Esophagus squamous epithelium (tissue), 5 donors: Measurements from ENCODE around the gene UBTD1. TPM values are rescaled to one million over a fixed set of nuclear protein-coding genes. Genes with fewer than 3 reads are reported as not detected.

ENCODE experiments used
- DNase-seq: peaks from one replicate; lab custom pipeline; 2025; lab: John Stamatoyannopoulos, UW
- H3K27ac ChIP-seq, 4 donors: fragments of 200-600 bp; sonication (generic); one replicate each; pipeline ENCODE4 v1.5.1; 2016 to 2019; ENCODE audit warnings: mild to moderate bottlenecking in 1 of 4
- H3K27me3 ChIP-seq, 4 donors: fragments of 200-600 bp; sonication (generic); 1 replicate in 3 of 4; 2 replicates in 1 of 4; pipeline versions ENCODE4 v1.5.1 to v1.6.0; 2017 to 2021; ENCODE audit warnings: antibody characterized with exemption in 1 of 4
- H3K36me3 ChIP-seq, 3 donors: fragments of 200-600 bp; sonication (generic); one replicate each; pipeline ENCODE4 v1.5.1; 2016 to 2019
- H3K4me1 ChIP-seq, 3 donors: fragments of 200-600 bp; sonication (generic); one replicate each; pipeline ENCODE4 v1.5.1; 2017 to 2019
- H3K4me3 ChIP-seq, 4 donors: fragments of 200-600 bp; sonication (generic); 1 replicate in 3 of 4; 2 replicates in 1 of 4; pipeline ENCODE4 v1.5.1; 2016 to 2019; ENCODE audit warnings: mild to moderate bottlenecking in 2 of 4, moderate library complexity in 1 of 4
- H3K9me3 ChIP-seq, 3 donors: fragments of 200-600 bp; sonication (generic); one replicate each; pipeline ENCODE4 v1.5.1; 2016 to 2019
- POLR2A ChIP-seq, 4 donors: fragments of 450-650 bp; IDR thresholded peaks; one replicate each; pipeline ENCODE4 v1.6.1; 2017; ENCODE audit warnings: antibody characterized with exemption in 4 of 4, mild to moderate bottlenecking in 4 of 4, moderate library complexity in 3 of 4
- WGBS, 2 donors: methylation state at CpG; one replicate each; pipeline ENCODE4 v1.1.5; 2018; 5-methylcytosine and 5-hydroxymethylcytosine counted together
- intact Hi-C: fragments of 100-400 bp; cut with DNase I; formaldehyde crosslinking; loops from one replicate; pipeline ENCODE4 v1.15.0; 2022
- total RNA-seq, 4 donors: library from RNA; depleted of rRNA; stranded (reverse); fragments of >200 nt; gene quantifications; one replicate each; pipeline ENCODE4 v1.1.0, GENCODE V29; 2016
- TF ChIP-seq, protein P1 (sequence below), 6 experiments: fragments of 450-650 bp in 4 of 6; fragments of 200-600 bp in 2 of 6; sonication (generic) in 2 of 6; IDR thresholded peaks; one replicate each; pipeline ENCODE4 v1.5.1; 2016 to 2019; ENCODE audit warnings: antibody characterized with exemption in 6 of 6, mild to moderate bottlenecking in 4 of 6, moderate library complexity in 4 of 6
- donor health status: DM: yes; HTN: yes; CAD: no.

The UBTD1 gene
- total RNA-seq, 4 donors from 2014 or later: 4.3 to 8.5 (median 5.8) TPM

DNA sequence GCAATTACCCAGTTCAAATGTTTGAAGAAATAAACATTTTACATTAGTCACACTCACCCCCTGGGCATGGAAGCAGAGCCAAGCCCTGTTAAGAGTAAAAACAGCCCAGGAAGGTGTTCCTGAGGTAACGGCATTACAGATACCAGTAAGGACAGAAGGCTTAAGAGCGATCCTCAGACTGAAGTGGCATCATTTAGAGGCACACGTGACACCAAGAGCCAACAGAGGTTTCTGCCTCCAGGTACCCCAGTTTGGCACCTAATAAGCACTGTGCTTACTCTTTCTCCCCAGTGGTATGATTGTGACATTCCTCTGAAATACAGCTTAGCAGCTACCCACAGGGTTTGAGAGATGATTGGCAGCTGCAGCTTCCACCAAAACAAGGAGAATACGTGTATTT, 17.7 kb upstream of the UBTD1 start:
- DNase-seq: no peak

DNA sequence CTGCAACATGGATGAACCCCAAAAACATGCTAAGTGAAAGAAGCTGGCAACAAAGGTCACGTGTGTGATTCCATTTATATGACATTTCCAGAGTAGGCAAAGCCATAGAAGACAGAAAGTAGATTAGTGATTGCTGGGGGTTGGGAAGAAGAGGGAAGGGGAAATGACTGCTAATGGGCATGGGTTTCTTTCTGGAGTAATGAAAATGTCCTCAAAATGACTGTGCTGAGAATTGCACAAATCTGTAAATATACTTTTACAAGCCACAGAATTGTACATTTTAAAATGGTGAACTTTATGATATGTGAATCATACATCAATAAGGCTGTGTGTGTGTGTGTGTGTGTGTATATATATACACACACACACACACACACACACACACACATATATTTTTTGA, 16.3 kb upstream of the UBTD1 start:
- peaks cover 0 to 45% (median 7%) of the 10 kb centered on the region in 3 donors for H3K4me1 ChIP-seq
- peaks cover 9 to 87% (median 25%) of the 10 kb centered on the region in 3 donors for H3K36me3 ChIP-seq
- no peak overlapping the region for H3K4me3 ChIP-seq
- H3K27ac ChIP-seq: no peak overlapping the region
- intact Hi-C loops: no loop called here
- DNase-seq: no peak
- TF ChIP-seq, protein P1, sequence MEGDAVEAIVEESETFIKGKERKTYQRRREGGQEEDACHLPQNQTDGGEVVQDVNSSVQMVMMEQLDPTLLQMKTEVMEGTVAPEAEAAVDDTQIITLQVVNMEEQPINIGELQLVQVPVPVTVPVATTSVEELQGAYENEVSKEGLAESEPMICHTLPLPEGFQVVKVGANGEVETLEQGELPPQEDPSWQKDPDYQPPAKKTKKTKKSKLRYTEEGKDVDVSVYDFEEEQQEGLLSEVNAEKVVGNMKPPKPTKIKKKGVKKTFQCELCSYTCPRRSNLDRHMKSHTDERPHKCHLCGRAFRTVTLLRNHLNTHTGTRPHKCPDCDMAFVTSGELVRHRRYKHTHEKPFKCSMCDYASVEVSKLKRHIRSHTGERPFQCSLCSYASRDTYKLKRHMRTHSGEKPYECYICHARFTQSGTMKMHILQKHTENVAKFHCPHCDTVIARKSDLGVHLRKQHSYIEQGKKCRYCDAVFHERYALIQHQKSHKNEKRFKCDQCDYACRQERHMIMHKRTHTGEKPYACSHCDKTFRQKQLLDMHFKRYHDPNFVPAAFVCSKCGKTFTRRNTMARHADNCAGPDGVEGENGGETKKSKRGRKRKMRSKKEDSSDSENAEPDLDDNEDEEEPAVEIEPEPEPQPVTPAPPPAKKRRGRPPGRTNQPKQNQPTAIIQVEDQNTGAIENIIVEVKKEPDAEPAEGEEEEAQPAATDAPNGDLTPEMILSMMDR (IDR thresholded peaks at IDR 0.05): no peak
- no peak for TF ChIP-seq POLR2A (IDR thresholded peaks at IDR 0.05)
- WGBS, 2 donors: 85 to 86% methylated on average over 1 of the region's 1 CpG
- no peaks in the 10 kb centered on the region for H3K27me3 ChIP-seq
- no peaks in the 10 kb centered on the region for H3K9me3 ChIP-seq

More for the DNA sequence above, 17.7 kb upstream of the UBTD1 start:
- Histone ChIP-seq H3K4me1 (peaks cover 0 to 51% (median 7%) of the 10 kb centered on the region in 3 donors), H3K27me3 (no peaks in the 10 kb centered on the region), H3K9me3 (no peaks in the 10 kb centered on the region), H3K36me3 (peaks cover 9 to 97% (median 38%) of the 10 kb centered on the region in 3 donors), H3K27ac (peak overlapping the region in 1 of 4 donors; percentile 39), H3K4me3 (no peak overlapping the region)
- TF ChIP-seq POLR2A (IDR thresholded peaks at IDR 0.05): no peak
- TF ChIP-seq, protein P1 (IDR thresholded peaks at IDR 0.05): no peak
- WGBS, 2 donors: 29 to 62% methylated on average over 3 to 4 of the region's 4 CpGs
- intact Hi-C loops: no loop called here

DNA sequence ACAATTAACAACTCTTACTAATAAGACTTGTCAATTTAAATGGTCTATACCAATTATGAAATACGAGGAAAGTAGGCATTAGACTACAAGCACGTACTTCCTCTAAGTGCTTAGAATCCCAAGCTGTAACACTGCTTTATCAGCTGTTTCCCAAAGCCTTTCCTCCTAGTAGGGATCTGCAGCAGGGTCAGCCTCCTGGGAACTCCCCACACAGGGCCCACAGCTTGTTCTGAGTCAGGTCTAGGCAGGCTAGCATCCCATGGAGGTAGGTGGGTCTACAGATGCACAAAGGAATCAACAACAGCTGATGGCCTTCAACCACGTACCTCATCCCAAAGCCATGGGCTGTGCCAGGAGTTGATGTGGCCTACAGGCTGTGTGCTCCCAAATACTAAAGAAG, 15.2 kb upstream of the UBTD1 start:
- no peaks in the 10 kb centered on the region for H3K9me3 ChIP-seq
- no peaks in the 10 kb centered on the region for H3K27me3 ChIP-seq
- no peak for TF ChIP-seq POLR2A (IDR thresholded peaks at IDR 0.05)
- TF ChIP-seq, protein P1 (IDR thresholded peaks at IDR 0.05): no peak
- peaks cover 0 to 46% (median 7%) of the 10 kb centered on the region in 3 donors for H3K4me1 ChIP-seq
- 65 to 69% methylated on average over 3 of the region's 3 CpGs for WGBS, 2 donors
- peaks cover 9 to 80% (median 16%) of the 10 kb centered on the region in 3 donors for H3K36me3 ChIP-seq
- DNase-seq: no peak
- intact Hi-C loops: no loop called here
- no peak overlapping the region for H3K4me3 ChIP-seq
- no peak overlapping the region for H3K27ac ChIP-seq

DNA sequence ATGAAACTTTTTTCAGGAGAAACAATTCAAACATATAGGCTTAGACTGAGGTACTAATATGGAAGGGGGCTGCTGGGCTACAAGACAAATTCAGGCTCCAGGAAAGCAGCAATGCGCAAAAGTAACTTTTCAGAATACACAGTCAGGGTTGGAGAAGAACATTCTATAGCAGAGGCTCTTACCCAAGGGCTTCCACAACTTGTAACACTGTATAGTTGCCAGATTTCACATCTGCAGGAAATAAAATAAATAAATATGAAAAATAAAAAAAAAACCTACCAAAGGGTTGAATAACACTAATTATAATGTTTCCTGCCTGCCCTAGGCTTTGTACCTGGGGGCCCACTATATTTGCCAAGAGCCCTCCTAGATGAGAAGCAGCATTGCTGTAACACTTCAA, 14.8 kb upstream of the UBTD1 start:
- no peak overlapping the region for H3K4me3 ChIP-seq
- H3K27ac ChIP-seq: no peak overlapping the region
- intact Hi-C loops: no loop called here

DNA sequence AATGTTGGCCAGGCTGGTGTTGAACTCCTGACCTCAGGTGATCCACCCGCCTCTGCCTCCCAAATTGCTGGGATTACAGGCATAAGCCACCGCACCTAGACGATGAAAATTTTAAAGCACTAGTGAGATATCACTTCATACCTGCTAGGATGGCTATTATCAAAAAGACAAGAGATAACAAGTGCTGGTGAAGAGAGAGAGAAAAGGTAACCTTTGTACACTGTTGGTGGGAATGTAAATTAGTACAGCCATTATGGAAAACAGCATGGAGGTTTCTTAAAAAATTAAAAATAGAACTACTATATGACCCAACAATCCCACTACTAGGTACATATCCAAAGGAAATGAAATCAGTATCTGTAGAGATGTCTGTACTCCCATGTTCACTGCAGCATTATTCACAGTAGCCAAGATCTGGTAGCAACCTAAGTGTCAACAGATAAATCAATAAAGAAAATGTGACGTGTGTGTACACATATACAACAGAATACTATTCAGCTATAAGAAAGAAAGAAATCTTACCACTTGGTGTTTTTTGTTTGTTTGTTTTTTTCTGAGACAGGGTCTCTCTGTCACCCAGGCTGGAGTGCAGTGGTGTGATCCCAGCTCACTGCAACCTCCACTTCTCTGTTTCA, 13.0 kb upstream of the UBTD1 start:
- intact Hi-C loops: no loop called here
- 92 to 93% methylated on average over 3 to 4 of the region's 4 CpGs for WGBS, 2 donors
- no peak for DNase-seq
- no peaks in the 10 kb centered on the region for H3K9me3 ChIP-seq
- no peak overlapping the region for H3K4me3 ChIP-seq
- H3K27ac ChIP-seq: no peak overlapping the region
- no peaks in the 10 kb centered on the region for H3K27me3 ChIP-seq
- H3K4me1 ChIP-seq: peaks cover 0 to 51% (median 10%) of the 10 kb centered on the region in 3 donors
- TF ChIP-seq POLR2A (IDR thresholded peaks at IDR 0.05): no peak
- TF ChIP-seq, protein P1 (IDR thresholded peaks at IDR 0.05): no peak
- H3K36me3 ChIP-seq: peaks cover 0 to 57% (median 2%) of the 10 kb centered on the region in 3 donors

More for the DNA sequence above, 14.8 kb upstream of the UBTD1 start:
- Histone ChIP-seq H3K9me3 (no peaks in the 10 kb centered on the region), H3K27me3 (no peaks in the 10 kb centered on the region), H3K36me3 (peaks cover 9 to 76% (median 12%) of the 10 kb centered on the region in 3 donors), H3K4me1 (peaks cover 0 to 50% (median 7%) of the 10 kb centered on the region in 3 donors)
- 87 to 92% methylated on average over 1 of the region's 1 CpG for WGBS, 2 donors
- TF ChIP-seq, protein P1 (IDR thresholded peaks at IDR 0.05): no peak
- no peak for TF ChIP-seq POLR2A (IDR thresholded peaks at IDR 0.05)
- no peak for DNase-seq
